Lower leg skin (tissue), 3 donors: ENCODE data around the gene TRAK1.

Experiments used
- POLR2A ChIP-seq, 2 donors: fragments of 450-650 bp; IDR thresholded peaks; one replicate each; pipeline ENCODE4 v1.6.1; 2016 to 2017; ENCODE audit warnings: antibody characterized with exemption in 2 of 2, mild to moderate bottlenecking in 1 of 2, moderate library complexity in 1 of 2
- TF ChIP-seq, protein P1 (sequence below), 3 donors: fragments of 450-650 bp; IDR thresholded peaks; one replicate each; pipeline ENCODE4 v1.5.1; 2016; ENCODE audit warnings: antibody characterized with exemption in 3 of 3, mild to moderate bottlenecking in 3 of 3, moderate library complexity in 2 of 3

DNA sequence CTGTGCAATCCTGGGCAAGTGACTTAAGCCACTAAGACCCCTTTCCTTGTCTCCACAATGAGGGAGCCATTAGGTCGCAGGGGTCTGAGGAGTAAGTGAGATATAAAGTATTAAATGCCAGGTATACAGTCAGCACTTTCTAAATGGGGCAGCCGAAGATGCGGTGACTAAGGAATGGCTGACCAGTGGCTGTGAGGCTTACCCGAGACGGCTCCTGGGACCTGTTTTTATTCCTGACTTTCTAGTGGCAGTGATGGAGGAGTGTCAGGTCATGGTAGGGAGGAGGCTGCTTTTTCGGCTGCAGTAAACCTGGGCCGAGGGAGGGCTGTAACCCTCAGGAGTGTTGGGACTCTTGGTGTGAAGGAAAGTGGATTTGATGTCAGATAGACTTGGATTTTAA lies 52.3 kb downstream of the TRAK1 start:
- TF ChIP-seq, protein P1, sequence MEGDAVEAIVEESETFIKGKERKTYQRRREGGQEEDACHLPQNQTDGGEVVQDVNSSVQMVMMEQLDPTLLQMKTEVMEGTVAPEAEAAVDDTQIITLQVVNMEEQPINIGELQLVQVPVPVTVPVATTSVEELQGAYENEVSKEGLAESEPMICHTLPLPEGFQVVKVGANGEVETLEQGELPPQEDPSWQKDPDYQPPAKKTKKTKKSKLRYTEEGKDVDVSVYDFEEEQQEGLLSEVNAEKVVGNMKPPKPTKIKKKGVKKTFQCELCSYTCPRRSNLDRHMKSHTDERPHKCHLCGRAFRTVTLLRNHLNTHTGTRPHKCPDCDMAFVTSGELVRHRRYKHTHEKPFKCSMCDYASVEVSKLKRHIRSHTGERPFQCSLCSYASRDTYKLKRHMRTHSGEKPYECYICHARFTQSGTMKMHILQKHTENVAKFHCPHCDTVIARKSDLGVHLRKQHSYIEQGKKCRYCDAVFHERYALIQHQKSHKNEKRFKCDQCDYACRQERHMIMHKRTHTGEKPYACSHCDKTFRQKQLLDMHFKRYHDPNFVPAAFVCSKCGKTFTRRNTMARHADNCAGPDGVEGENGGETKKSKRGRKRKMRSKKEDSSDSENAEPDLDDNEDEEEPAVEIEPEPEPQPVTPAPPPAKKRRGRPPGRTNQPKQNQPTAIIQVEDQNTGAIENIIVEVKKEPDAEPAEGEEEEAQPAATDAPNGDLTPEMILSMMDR (IDR thresholded peaks at IDR 0.05), result no peak
- TF ChIP-seq POLR2A (IDR thresholded peaks at IDR 0.05), result no peak
